Thymus (tissue), 11 donors: ENCODE results near the gene LMO1. TPM values are rescaled to one million over a fixed set of nuclear protein-coding genes. Genes with fewer than 3 reads are reported as not detected.
A peak's percentile ranks its signal among the peaks of the same experiment; 100 is the strongest.

ENCODE experiments used
- DNase-seq, 9 donors: peaks; one replicate each; pipeline ENCODE4 v3.0.0-alpha.2; 2013; ENCODE audit warnings: low spot score in 9 of 9, low read depth in 6 of 9, missing footprints in 1 of 9
- H3K27ac ChIP-seq, 2 donors: one replicate each; pipeline ENCODE4 v1.5.1; 2013; ENCODE audit warnings: control low read depth in 1 of 2, low read depth in 1 of 2, low read length in 1 of 2, mild to moderate bottlenecking in 1 of 2, moderate library complexity in 1 of 2
- H3K27me3 ChIP-seq, 2 donors: one replicate each; pipeline ENCODE4 v1.5.1; 2013; ENCODE audit warnings: low read length in 1 of 2; ENCODE audit not compliant: control insufficient read depth in 2 of 2, insufficient read depth in 1 of 2
- H3K36me3 ChIP-seq, 2 donors: one replicate each; pipeline ENCODE4 v1.5.1; 2013; ENCODE audit warnings: low read length in 1 of 2, mild to moderate bottlenecking in 1 of 2, moderate library complexity in 1 of 2; ENCODE audit not compliant: control insufficient read depth in 2 of 2, insufficient read depth in 2 of 2
- H3K4me1 ChIP-seq, 2 donors: one replicate each; pipeline ENCODE4 v1.5.1; 2013; ENCODE audit warnings: low read length in 2 of 2; ENCODE audit not compliant: control insufficient read depth in 2 of 2, insufficient read depth in 2 of 2
- H3K4me3 ChIP-seq, 2 donors: one replicate each; pipeline ENCODE4 v1.5.1; 2013; ENCODE audit warnings: low read length in 2 of 2, control low read depth in 1 of 2, mild to moderate bottlenecking in 1 of 2
- H3K9me3 ChIP-seq, 2 donors: one replicate each; pipeline ENCODE4 v1.5.1; 2013; ENCODE audit warnings: low read length in 1 of 2, mild to moderate bottlenecking in 1 of 2; ENCODE audit not compliant: control insufficient read depth in 2 of 2, insufficient read depth in 1 of 2
- WGBS: extraction: QIAGEN DNeasy Blood & Tissue Kit; methylation state at CpG from one replicate; pipeline ENCODE4 v1.1.7; 2013; 5-methylcytosine and 5-hydroxymethylcytosine counted together
- polyA plus RNA-seq: library from polyadenylated mRNA; stranded (reverse); fragments of 200-250 nt; gene quantifications from one replicate; pipeline ENCODE4 v1.2.3, GENCODE V29; 2013
- total RNA-seq: library from RNA; stranded (reverse); fragments of 120-200 nt; gene quantifications from one replicate; pipeline ENCODE4 v1.2.4, GENCODE V29; 2013
- donor health status: healthy.

Gene LMO1
- total and polyA plus RNA-seq, 2 donors, result 0.05 to 0.32 TPM

GRCh38 chr11:8268530-8269400, 5.1 kb upstream of the LMO1 start:
- WGBS, result 19% methylated on average over 65 of the region's 65 CpGs
- no peaks in the 10 kb centered on the region for H3K9me3 ChIP-seq
- H3K4me1 ChIP-seq, result peaks cover 4 to 5% of the 10 kb centered on the region in 2 donors
- no peaks in the 10 kb centered on the region for H3K36me3 ChIP-seq
- H3K27me3 ChIP-seq, result peaks cover 41 to 80% of the 10 kb centered on the region in 2 donors
- H3K4me3 ChIP-seq, result peak overlapping the region in 1 of 2 donors; percentile 55
- no peak overlapping the region for H3K27ac ChIP-seq
- no peak for DNase-seq

- peaks cover 5 to 8% of the 10 kb centered on the region in 2 donors for H3K4me1 ChIP-seq
- H3K27ac ChIP-seq, result no peak overlapping the region
- H3K27me3 ChIP-seq, result peaks cover 47 to 88% of the 10 kb centered on the region in 2 donors
- no peaks in the 10 kb centered on the region for H3K9me3 ChIP-seq
- DNase-seq, result peak in 1 of 9 donors; percentile 18
- H3K36me3 ChIP-seq, result no peaks in the 10 kb centered on the region
- WGBS, result under 1% methylated on average over 74 of the region's 74 CpGs
- peak overlapping the region in 1 of 2 donors; percentile 55 for H3K4me3 ChIP-seq
Measured at GRCh38 chr11:8267831-8268529, 4.3 kb upstream of the LMO1 start.

GRCh38 chr11:8267280-8267679, 3.6 kb upstream of the LMO1 start:
- Histone ChIP-seq H3K27ac (no peak overlapping the region), H3K4me3 (no peak overlapping the region), H3K27me3 (peaks cover 54 to 94% of the 10 kb centered on the region in 2 donors), H3K9me3 (no peaks in the 10 kb centered on the region), H3K4me1 (peaks cover 8 to 9% of the 10 kb centered on the region in 2 donors), H3K36me3 (no peaks in the 10 kb centered on the region)
- DNase-seq, result no peak
- 98% methylated on average over 5 of the region's 5 CpGs for WGBS

- Histone ChIP-seq H3K36me3 (no peaks in the 10 kb centered on the region), H3K4me1 (peaks cover 8 to 9% of the 10 kb centered on the region in 2 donors), H3K27me3 (peaks cover 61 to 96% of the 10 kb centered on the region in 2 donors), H3K9me3 (no peaks in the 10 kb centered on the region), H3K27ac (no peak overlapping the region), H3K4me3 (no peak overlapping the region)
- WGBS, result 96% methylated on average over 11 of the region's 11 CpGs
- DNase-seq, result no peak
Measured at GRCh38 chr11:8266246-8267241, 2.9 kb upstream of the LMO1 start.

- 85% methylated on average over 6 of the region's 6 CpGs for WGBS
- no peaks in the 10 kb centered on the region for H3K9me3 ChIP-seq
- H3K36me3 ChIP-seq, result no peaks in the 10 kb centered on the region
- H3K4me3 ChIP-seq, result no peak overlapping the region
- H3K27me3 ChIP-seq, result peaks cover 59 to 96% of the 10 kb centered on the region in 2 donors
- no peak for DNase-seq
- H3K27ac ChIP-seq, result no peak overlapping the region
- H3K4me1 ChIP-seq, result peaks cover 8 to 9% of the 10 kb centered on the region in 2 donors
Measured at GRCh38 chr11:8265681-8266241, 2.1 kb upstream of the LMO1 start.

- 2% methylated on average over 53 of the region's 53 CpGs for WGBS
- DNase-seq, result no peak
Measured at GRCh38 chr11:8263109-8263768, 439 bp downstream of the LMO1 start.

GRCh38 chr11:8262552-8263108, 1.0 kb downstream of the LMO1 start:
- Histone ChIP-seq H3K36me3 (no peaks in the 10 kb centered on the region), H3K4me1 (peaks cover 5 to 7% of the 10 kb centered on the region in 2 donors), H3K27ac (no peak overlapping the region), H3K9me3 (no peaks in the 10 kb centered on the region), H3K4me3 (peak overlapping the region in 1 of 2 donors; percentile 40), H3K27me3 (peaks cover 34 to 91% of the 10 kb centered on the region in 2 donors)
- WGBS, result 4% methylated on average over 66 of the region's 66 CpGs
- DNase-seq, result peak in 2 of 9 donors; percentile 14 to 29

More at GRCh38 chr11:8263109-8263768, 439 bp downstream of the LMO1 start:
- peaks cover 7 to 8% of the 10 kb centered on the region in 2 donors for H3K4me1 ChIP-seq
- no peak overlapping the region for H3K27ac ChIP-seq
- H3K27me3 ChIP-seq, result peaks cover 40 to 95% of the 10 kb centered on the region in 2 donors
- H3K36me3 ChIP-seq, result no peaks in the 10 kb centered on the region
- peak overlapping the region in 1 of 2 donors; percentile 40 for H3K4me3 ChIP-seq
- no peaks in the 10 kb centered on the region for H3K9me3 ChIP-seq
